Parathyroid adenoma (tissue), 2 donors: Measurements from ENCODE around the gene PALLD.

Experiments
- H2AFZ ChIP-seq: fragments of 300-600 bp; sonication (generic); one replicate; pipeline ENCODE4 v1.7.0; 2017; ENCODE audit warnings: antibody characterized with exemption, mild to moderate bottlenecking
- H3K27ac ChIP-seq: fragments of 300-600 bp; sonication (generic); one replicate; pipeline ENCODE4 v1.7.0; 2017
- H3K27me3 ChIP-seq: fragments of 300-600 bp; sonication (generic); one replicate; pipeline ENCODE4 v1.7.0; 2017; ENCODE audit warnings: low read length; ENCODE audit not compliant: control insufficient read depth, insufficient read depth
- H3K36me3 ChIP-seq: fragments of 300-600 bp; sonication (generic); one replicate; pipeline ENCODE4 v1.7.0; 2017; ENCODE audit warnings: low read length; ENCODE audit not compliant: control insufficient read depth, insufficient read depth
- H3K4me1 ChIP-seq: fragments of 300-600 bp; sonication (generic); one replicate; pipeline ENCODE4 v1.7.0; 2017; ENCODE audit warnings: control low read depth
- H3K4me2 ChIP-seq: fragments of 300-600 bp; sonication (generic); one replicate; pipeline ENCODE4 v1.7.0; 2017; ENCODE audit warnings: low read length
- H3K4me3 ChIP-seq: fragments of 300-600 bp; sonication (generic); one replicate; pipeline ENCODE4 v1.7.0; 2017; ENCODE audit warnings: low read depth, low read length
- H3K79me2 ChIP-seq: fragments of 300-600 bp; sonication (generic); one replicate; pipeline ENCODE4 v1.7.0; 2017; ENCODE audit warnings: control low read depth
- H3K9ac ChIP-seq: fragments of 300-600 bp; sonication (generic); one replicate; pipeline ENCODE4 v1.7.0; 2017; ENCODE audit warnings: mild to moderate bottlenecking
- H3K9me3 ChIP-seq: fragments of 300-600 bp; sonication (generic); one replicate; pipeline ENCODE4 v1.7.0; 2017; ENCODE audit warnings: low read length; ENCODE audit not compliant: control insufficient read depth
- TF ChIP-seq, protein P1 (sequence below): fragments of 300-600 bp; sonication (generic); IDR thresholded peaks from one replicate; pipeline ENCODE4 v1.7.0; 2017; ENCODE audit warnings: antibody characterized with exemption, mild to moderate bottlenecking
- donor health status: primary hyperparathyroidism.

The PALLD gene

DNA sequence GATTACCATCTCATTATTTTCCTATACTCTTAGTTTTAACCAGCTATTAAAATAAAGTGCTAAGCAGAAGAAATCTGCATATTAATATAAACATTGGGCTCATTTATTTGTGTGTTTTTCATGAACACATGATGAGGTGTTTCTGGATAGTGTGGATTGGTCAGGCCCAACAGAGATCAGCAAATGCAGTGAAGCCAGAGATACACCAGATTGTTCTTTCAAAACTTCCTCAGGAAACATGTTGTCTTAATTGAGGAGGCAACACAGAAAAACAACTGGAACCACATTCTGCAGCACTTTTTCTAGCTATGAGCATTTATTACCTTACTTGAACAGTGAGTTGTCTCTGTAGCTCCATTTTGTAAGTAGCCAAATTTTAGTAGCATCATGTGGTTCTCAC, 69.9 kb downstream of the PALLD start:
- TF ChIP-seq, protein P1, sequence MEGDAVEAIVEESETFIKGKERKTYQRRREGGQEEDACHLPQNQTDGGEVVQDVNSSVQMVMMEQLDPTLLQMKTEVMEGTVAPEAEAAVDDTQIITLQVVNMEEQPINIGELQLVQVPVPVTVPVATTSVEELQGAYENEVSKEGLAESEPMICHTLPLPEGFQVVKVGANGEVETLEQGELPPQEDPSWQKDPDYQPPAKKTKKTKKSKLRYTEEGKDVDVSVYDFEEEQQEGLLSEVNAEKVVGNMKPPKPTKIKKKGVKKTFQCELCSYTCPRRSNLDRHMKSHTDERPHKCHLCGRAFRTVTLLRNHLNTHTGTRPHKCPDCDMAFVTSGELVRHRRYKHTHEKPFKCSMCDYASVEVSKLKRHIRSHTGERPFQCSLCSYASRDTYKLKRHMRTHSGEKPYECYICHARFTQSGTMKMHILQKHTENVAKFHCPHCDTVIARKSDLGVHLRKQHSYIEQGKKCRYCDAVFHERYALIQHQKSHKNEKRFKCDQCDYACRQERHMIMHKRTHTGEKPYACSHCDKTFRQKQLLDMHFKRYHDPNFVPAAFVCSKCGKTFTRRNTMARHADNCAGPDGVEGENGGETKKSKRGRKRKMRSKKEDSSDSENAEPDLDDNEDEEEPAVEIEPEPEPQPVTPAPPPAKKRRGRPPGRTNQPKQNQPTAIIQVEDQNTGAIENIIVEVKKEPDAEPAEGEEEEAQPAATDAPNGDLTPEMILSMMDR, result no peak
- no peak overlapping the region for H3K27ac ChIP-seq
- no peak overlapping the region for H2AFZ ChIP-seq
- no peak overlapping the region for H3K9ac ChIP-seq
- H3K4me1 ChIP-seq, result no peaks in the 10 kb centered on the region
- no peaks in the 10 kb centered on the region for H3K27me3 ChIP-seq
- H3K9me3 ChIP-seq, result no peaks in the 10 kb centered on the region
- H3K79me2 ChIP-seq, result no peaks in the 10 kb centered on the region
- H3K36me3 ChIP-seq, result no peaks in the 10 kb centered on the region
- no peak overlapping the region for H3K4me2 ChIP-seq
- H3K4me3 ChIP-seq, result no peak overlapping the region

DNA sequence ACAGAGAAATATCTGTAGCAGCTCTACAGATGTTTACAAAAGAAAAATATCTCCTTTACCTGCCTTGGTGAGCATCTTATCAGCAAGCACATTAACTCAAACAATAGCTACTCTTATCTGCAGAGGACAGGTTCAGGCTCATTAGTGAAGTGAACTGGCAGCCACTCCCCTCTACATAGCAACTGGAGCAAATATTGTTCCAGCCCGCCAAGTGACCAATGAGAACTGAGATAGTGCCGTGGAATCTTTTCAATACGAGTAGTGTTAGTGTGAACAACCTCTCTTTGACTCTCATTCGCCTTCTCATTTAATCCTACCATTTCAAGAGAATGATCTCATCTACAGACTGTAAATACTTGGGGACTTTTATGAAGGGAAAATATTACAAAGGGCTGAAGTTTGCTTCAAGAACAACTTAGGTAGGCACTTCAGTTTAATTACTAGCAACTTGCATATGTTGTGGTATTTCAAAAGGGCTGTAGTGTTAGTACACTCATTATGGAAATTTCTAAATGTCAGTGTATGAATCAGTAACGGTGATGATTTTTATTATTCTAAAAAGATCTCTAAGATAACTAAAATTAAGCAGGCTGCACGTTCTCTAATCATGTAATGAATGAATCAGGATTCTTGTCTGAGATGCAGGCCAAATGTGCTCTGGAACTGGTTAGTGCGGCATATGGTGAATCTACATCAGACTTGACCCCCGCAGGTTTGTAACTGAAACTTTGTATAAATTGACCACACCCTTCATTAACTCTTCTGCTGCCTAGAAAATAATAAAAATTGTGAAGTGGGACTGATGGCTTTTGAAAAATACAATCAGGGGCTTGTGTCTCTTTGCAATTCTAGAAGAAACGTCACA, 72.4 kb downstream of the PALLD start:
- no peaks in the 10 kb centered on the region for H3K9me3 ChIP-seq
- no peaks in the 10 kb centered on the region for H3K79me2 ChIP-seq
- TF ChIP-seq, protein P1, result no peak
- no peaks in the 10 kb centered on the region for H3K4me1 ChIP-seq
- H3K4me2 ChIP-seq, result no peak overlapping the region
- H3K36me3 ChIP-seq, result no peaks in the 10 kb centered on the region
- no peak overlapping the region for H2AFZ ChIP-seq
- no peak overlapping the region for H3K9ac ChIP-seq
- H3K4me3 ChIP-seq, result no peak overlapping the region
- no peak overlapping the region for H3K27ac ChIP-seq
- no peaks in the 10 kb centered on the region for H3K27me3 ChIP-seq

DNA sequence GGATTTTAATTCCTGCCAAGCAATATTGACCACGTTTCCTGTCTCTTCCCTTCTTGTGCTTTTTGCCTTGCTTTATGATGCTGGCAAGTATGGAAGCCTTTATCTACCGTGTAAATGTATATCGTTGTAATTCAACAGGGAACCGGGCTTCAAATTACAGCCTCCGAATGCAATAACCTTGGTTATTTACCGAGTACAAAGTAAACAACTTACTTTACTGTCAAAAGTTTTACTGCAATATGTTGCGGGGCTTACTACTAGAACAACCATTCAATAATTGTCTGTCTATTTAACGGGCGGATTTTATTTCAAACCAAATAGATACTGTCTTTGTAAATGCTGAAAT, 73.1 kb downstream of the PALLD start:
- Histone ChIP-seq H3K4me1 (no peaks in the 10 kb centered on the region), H3K4me2 (no peak overlapping the region), H3K27ac (no peak overlapping the region), H3K9ac (no peak overlapping the region), H3K36me3 (no peaks in the 10 kb centered on the region), H3K9me3 (no peaks in the 10 kb centered on the region), H3K79me2 (no peaks in the 10 kb centered on the region), H3K27me3 (no peaks in the 10 kb centered on the region), H3K4me3 (no peak overlapping the region), H2AFZ (no peak overlapping the region)
- TF ChIP-seq, protein P1, result no peak

DNA sequence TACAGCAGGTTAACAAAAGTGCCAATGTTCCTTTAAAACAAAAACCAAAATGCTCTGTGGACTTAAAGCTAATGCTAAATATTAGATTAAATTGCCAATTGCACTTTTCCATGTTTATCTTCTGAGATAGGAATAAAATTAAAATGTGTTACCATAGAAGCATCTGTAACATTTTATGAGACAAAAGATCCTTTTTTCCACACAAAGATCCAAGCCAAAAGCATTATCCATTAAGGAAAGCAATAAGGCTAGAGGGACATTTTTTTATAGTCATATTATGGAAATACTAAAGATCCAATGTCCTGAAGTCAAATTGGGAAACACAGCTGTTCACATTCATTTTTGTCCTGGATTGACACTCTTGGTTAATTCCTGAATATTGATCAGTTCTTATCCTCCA, 73.6 kb downstream of the PALLD start:
- Histone ChIP-seq H3K79me2 (no peaks in the 10 kb centered on the region), H2AFZ (no peak overlapping the region), H3K4me2 (no peak overlapping the region), H3K4me1 (no peaks in the 10 kb centered on the region), H3K27me3 (no peaks in the 10 kb centered on the region), H3K4me3 (no peak overlapping the region), H3K9me3 (no peaks in the 10 kb centered on the region), H3K36me3 (no peaks in the 10 kb centered on the region), H3K9ac (no peak overlapping the region), H3K27ac (no peak overlapping the region)
- TF ChIP-seq, protein P1, result no peak

DNA sequence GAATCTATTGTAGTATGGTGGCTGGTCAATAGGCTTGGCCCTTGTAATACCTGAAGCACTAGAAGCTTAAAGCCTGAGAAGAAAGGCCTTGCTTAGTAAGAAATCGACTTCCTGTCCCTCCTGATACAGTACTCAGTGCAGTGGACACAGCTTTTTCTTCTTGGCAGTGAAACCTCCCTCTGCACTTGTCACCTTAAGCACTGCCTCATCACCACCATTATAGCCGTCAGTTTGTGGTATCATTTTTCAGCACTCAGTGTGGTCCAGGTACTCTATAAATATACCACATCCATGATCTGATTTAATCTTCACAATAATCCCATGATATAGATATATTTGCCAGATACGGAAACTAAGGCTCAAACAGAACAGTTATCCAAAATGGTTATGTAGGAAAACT, 75.2 kb downstream of the PALLD start:
- H3K27ac ChIP-seq, result no peak overlapping the region
- TF ChIP-seq, protein P1, result no peak
- no peak overlapping the region for H2AFZ ChIP-seq
- H3K79me2 ChIP-seq, result no peaks in the 10 kb centered on the region
- H3K9me3 ChIP-seq, result no peaks in the 10 kb centered on the region
- H3K4me3 ChIP-seq, result no peak overlapping the region
- H3K36me3 ChIP-seq, result no peaks in the 10 kb centered on the region
- no peak overlapping the region for H3K9ac ChIP-seq
- no peak overlapping the region for H3K4me2 ChIP-seq
- H3K4me1 ChIP-seq, result no peaks in the 10 kb centered on the region
- H3K27me3 ChIP-seq, result no peaks in the 10 kb centered on the region
